Parathyroid adenoma (tissue), 2 donors: Measurements from ENCODE around the gene GIGYF1.

Experiments
- H2AFZ ChIP-seq: fragments of 300-600 bp; sonication (generic); one replicate; pipeline ENCODE4 v1.7.0; 2017; ENCODE audit warnings: antibody characterized with exemption, mild to moderate bottlenecking
- H3K27ac ChIP-seq: fragments of 300-600 bp; sonication (generic); one replicate; pipeline ENCODE4 v1.7.0; 2017
- H3K27me3 ChIP-seq: fragments of 300-600 bp; sonication (generic); one replicate; pipeline ENCODE4 v1.7.0; 2017; ENCODE audit warnings: low read length; ENCODE audit not compliant: control insufficient read depth, insufficient read depth
- H3K36me3 ChIP-seq: fragments of 300-600 bp; sonication (generic); one replicate; pipeline ENCODE4 v1.7.0; 2017; ENCODE audit warnings: low read length; ENCODE audit not compliant: control insufficient read depth, insufficient read depth
- H3K4me1 ChIP-seq: fragments of 300-600 bp; sonication (generic); one replicate; pipeline ENCODE4 v1.7.0; 2017; ENCODE audit warnings: control low read depth
- H3K4me2 ChIP-seq: fragments of 300-600 bp; sonication (generic); one replicate; pipeline ENCODE4 v1.7.0; 2017; ENCODE audit warnings: low read length
- H3K4me3 ChIP-seq: fragments of 300-600 bp; sonication (generic); one replicate; pipeline ENCODE4 v1.7.0; 2017; ENCODE audit warnings: low read depth, low read length
- H3K79me2 ChIP-seq: fragments of 300-600 bp; sonication (generic); one replicate; pipeline ENCODE4 v1.7.0; 2017; ENCODE audit warnings: control low read depth
- H3K9ac ChIP-seq: fragments of 300-600 bp; sonication (generic); one replicate; pipeline ENCODE4 v1.7.0; 2017; ENCODE audit warnings: mild to moderate bottlenecking
- H3K9me3 ChIP-seq: fragments of 300-600 bp; sonication (generic); one replicate; pipeline ENCODE4 v1.7.0; 2017; ENCODE audit warnings: low read length; ENCODE audit not compliant: control insufficient read depth
- TF ChIP-seq, protein P1 (sequence below): fragments of 300-600 bp; sonication (generic); IDR thresholded peaks from one replicate; pipeline ENCODE4 v1.7.0; 2017; ENCODE audit warnings: antibody characterized with exemption, mild to moderate bottlenecking
- donor health status: primary hyperparathyroidism.

The GIGYF1 gene

DNA sequence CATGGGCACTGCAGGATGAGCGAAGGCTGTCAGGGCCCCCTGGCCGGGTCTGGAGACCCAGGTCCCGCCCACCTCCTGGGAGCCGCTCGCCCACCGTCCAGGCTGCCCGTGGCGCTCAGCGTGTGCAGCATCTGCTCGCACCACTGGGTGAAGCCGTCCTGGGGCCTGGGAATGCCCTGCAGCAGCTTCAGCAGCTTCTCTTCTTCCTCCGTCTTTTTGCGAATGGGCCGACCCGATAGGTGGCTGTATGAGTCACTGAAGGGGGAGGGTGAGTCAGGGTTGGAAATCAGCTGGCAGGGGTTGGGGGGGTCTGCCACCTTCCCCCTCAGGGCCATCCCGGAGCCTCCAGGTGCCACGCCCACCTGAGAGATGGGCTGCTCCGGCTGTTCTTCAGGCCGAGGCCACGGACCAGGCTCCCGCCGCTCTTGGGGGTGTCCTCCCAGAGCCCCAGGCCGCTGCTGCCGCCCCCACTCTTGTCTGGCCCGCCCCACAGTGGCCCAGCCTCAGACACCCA lies 11.8 kb downstream of the GIGYF1 start:
- no peaks in the 10 kb centered on the region for H3K9me3 ChIP-seq
- no peak overlapping the region for H3K9ac ChIP-seq
- H3K36me3 ChIP-seq, result no peaks in the 10 kb centered on the region
- H3K4me3 ChIP-seq, result no peak overlapping the region
- no peak overlapping the region for H2AFZ ChIP-seq
- H3K79me2 ChIP-seq, result no peaks in the 10 kb centered on the region
- H3K4me2 ChIP-seq, result no peak overlapping the region
- no peaks in the 10 kb centered on the region for H3K27me3 ChIP-seq
- TF ChIP-seq, protein P1, sequence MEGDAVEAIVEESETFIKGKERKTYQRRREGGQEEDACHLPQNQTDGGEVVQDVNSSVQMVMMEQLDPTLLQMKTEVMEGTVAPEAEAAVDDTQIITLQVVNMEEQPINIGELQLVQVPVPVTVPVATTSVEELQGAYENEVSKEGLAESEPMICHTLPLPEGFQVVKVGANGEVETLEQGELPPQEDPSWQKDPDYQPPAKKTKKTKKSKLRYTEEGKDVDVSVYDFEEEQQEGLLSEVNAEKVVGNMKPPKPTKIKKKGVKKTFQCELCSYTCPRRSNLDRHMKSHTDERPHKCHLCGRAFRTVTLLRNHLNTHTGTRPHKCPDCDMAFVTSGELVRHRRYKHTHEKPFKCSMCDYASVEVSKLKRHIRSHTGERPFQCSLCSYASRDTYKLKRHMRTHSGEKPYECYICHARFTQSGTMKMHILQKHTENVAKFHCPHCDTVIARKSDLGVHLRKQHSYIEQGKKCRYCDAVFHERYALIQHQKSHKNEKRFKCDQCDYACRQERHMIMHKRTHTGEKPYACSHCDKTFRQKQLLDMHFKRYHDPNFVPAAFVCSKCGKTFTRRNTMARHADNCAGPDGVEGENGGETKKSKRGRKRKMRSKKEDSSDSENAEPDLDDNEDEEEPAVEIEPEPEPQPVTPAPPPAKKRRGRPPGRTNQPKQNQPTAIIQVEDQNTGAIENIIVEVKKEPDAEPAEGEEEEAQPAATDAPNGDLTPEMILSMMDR, result no peak
- no peak overlapping the region for H3K27ac ChIP-seq
- H3K4me1 ChIP-seq, result no peaks in the 10 kb centered on the region

- H3K4me3 ChIP-seq, result no peak overlapping the region
- H3K4me1 ChIP-seq, result no peaks in the 10 kb centered on the region
- H3K27me3 ChIP-seq, result no peaks in the 10 kb centered on the region
- no peak overlapping the region for H3K27ac ChIP-seq
- no peak overlapping the region for H2AFZ ChIP-seq
- no peaks in the 10 kb centered on the region for H3K9me3 ChIP-seq
- H3K4me2 ChIP-seq, result no peak overlapping the region
- H3K79me2 ChIP-seq, result no peaks in the 10 kb centered on the region
- H3K36me3 ChIP-seq, result no peaks in the 10 kb centered on the region
- no peak overlapping the region for H3K9ac ChIP-seq
- TF ChIP-seq, protein P1, result no peak
Measured at GRCh38 chr7:100681491-100682227, 12.4 kb downstream of the GIGYF1 start.

DNA sequence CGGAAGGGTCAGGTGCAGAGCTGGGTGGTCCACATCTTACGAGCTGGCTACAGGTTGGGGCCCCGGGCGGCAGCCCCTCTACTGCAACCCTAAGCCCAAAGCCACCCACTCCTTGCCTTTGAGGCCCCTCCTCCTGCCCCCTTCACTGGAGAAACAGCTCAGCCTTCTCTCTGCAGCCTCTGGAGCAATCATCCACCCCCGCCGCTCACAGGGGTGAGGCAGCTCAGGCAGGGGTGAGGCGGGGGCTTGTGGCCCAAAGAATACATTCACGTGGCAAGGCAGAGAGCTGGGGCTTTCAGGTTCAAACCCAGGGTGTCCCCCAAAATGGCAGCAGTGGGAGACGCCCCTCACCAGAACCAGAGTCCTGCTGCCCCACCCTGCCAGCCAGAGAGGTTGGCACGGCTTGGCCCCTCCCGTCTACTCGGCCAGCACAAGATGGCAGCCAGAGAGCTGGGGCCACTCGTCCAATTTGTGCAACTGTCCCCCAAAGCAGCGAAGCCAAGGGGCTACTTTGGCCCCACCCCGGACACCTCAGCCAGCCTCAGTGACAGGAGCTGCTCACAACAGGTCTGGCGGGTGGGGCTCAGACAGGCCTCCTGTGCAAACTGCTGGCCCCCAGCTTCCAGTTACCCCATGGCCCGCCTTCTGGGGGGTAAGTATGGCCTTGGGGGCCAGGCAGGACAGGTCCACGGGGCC lies 13.3 kb downstream of the GIGYF1 start:
- TF ChIP-seq, protein P1, result no peak
- Histone ChIP-seq H3K4me1 (no peaks in the 10 kb centered on the region), H3K27ac (no peak overlapping the region), H3K9me3 (no peaks in the 10 kb centered on the region), H3K79me2 (no peaks in the 10 kb centered on the region), H3K9ac (no peak overlapping the region), H3K4me3 (no peak overlapping the region), H3K4me2 (no peak overlapping the region), H3K36me3 (no peaks in the 10 kb centered on the region), H2AFZ (no peak overlapping the region), H3K27me3 (no peaks in the 10 kb centered on the region)

GRCh38 chr7:100679927-100680575 lies 14.0 kb downstream of the GIGYF1 start:
- no peak overlapping the region for H3K4me2 ChIP-seq
- no peaks in the 10 kb centered on the region for H3K27me3 ChIP-seq
- H3K4me3 ChIP-seq, result no peak overlapping the region
- TF ChIP-seq, protein P1, result no peak
- H3K9me3 ChIP-seq, result no peaks in the 10 kb centered on the region
- no peaks in the 10 kb centered on the region for H3K4me1 ChIP-seq
- no peaks in the 10 kb centered on the region for H3K79me2 ChIP-seq
- H2AFZ ChIP-seq, result no peak overlapping the region
- H3K27ac ChIP-seq, result no peak overlapping the region
- H3K36me3 ChIP-seq, result no peaks in the 10 kb centered on the region
- H3K9ac ChIP-seq, result no peak overlapping the region
